Astrocyte (in vitro differentiated cells and primary cell): ENCODE results near the gene FBLN2. TPM values are rescaled to one million over a fixed set of nuclear protein-coding genes. Genes with fewer than 3 reads are reported as not detected.

Experiments
- DNase-seq: peaks from one replicate; pipeline ENCODE4 v3.0.0-alpha.2; 2010; ENCODE audit warnings: low read depth
- FAIRE-seq: peaks from 2 replicates; lab custom pipeline; 2011; peaks lifted over from hg19 to GRCh38; lab: Jason Lieb, UNC
- H2AFZ ChIP-seq: 2 replicates; pipeline ENCODE4 v1.6.0; 2012; ENCODE audit warnings: low read depth, low read length, inconsistent platforms
- H3K27ac ChIP-seq: 2 replicates; pipeline ENCODE4 v1.5.1; 2011; ENCODE audit warnings: low read depth, low read length, inconsistent platforms
- H3K27me3 ChIP-seq: 2 replicates; pipeline ENCODE4 v1.6.0; 2011; ENCODE audit warnings: low read length, inconsistent platforms; ENCODE audit not compliant: insufficient read depth
- H3K36me3 ChIP-seq: 2 replicates; pipeline ENCODE4 v1.5.1; 2011; ENCODE audit warnings: low read length, inconsistent platforms; ENCODE audit not compliant: insufficient read depth
- H3K4me1 ChIP-seq: 2 replicates; pipeline ENCODE4 v1.5.1; 2011; ENCODE audit warnings: low read length, inconsistent platforms; ENCODE audit not compliant: insufficient read depth
- H3K4me2 ChIP-seq: 2 replicates; pipeline ENCODE4 v1.6.0; 2012; ENCODE audit warnings: low read length, inconsistent platforms
- H3K4me3 ChIP-seq: 2 replicates; pipeline ENCODE4 v1.5.1; 2011; ENCODE audit warnings: low read depth, mild to moderate bottlenecking, low read length, inconsistent platforms; ENCODE audit not compliant: insufficient read depth
- H3K79me2 ChIP-seq: 2 replicates; pipeline ENCODE4 v1.6.0; 2012; ENCODE audit warnings: mild to moderate bottlenecking, low read length, inconsistent platforms; ENCODE audit not compliant: insufficient read depth
- H3K9ac ChIP-seq: 2 replicates; pipeline ENCODE4 v1.6.0; 2012; ENCODE audit warnings: mild to moderate bottlenecking, low read length, inconsistent platforms
- H3K9me3 ChIP-seq: 2 replicates; pipeline ENCODE4 v1.5.1; 2012; ENCODE audit warnings: low read depth, mild to moderate bottlenecking, low read length, inconsistent platforms; ENCODE audit not compliant: insufficient read depth
- H4K20me1 ChIP-seq: 2 replicates; pipeline ENCODE4 v1.6.0; 2012; ENCODE audit warnings: low read length, inconsistent platforms; ENCODE audit not compliant: insufficient read depth
- H3K27ac Mint-ChIP-seq: one replicate; pipeline ENCODE4 v1.8.0; 2021; ENCODE audit warnings: mild to moderate bottlenecking, mixed read lengths; ENCODE audit not compliant: unreplicated experiment
- H3K27me3 Mint-ChIP-seq: one replicate; pipeline ENCODE4 v1.8.0; 2021; ENCODE audit warnings: low read depth, mixed read lengths; ENCODE audit not compliant: unreplicated experiment
- H3K36me3 Mint-ChIP-seq: one replicate; pipeline ENCODE4 v1.8.0; 2021; ENCODE audit warnings: low read depth, mixed read lengths; ENCODE audit not compliant: unreplicated experiment
- H3K4me1 Mint-ChIP-seq: one replicate; pipeline ENCODE4 v1.8.0; 2021; ENCODE audit warnings: low read depth, mixed read lengths; ENCODE audit not compliant: unreplicated experiment
- H3K4me3 Mint-ChIP-seq: one replicate; pipeline ENCODE4 v1.8.0; 2021; ENCODE audit warnings: mild to moderate bottlenecking, moderate library complexity, mixed read lengths; ENCODE audit not compliant: unreplicated experiment
- H3K9me3 Mint-ChIP-seq: one replicate; pipeline ENCODE4 v1.8.0; 2021; ENCODE audit warnings: mild to moderate bottlenecking, mixed read lengths; ENCODE audit not compliant: unreplicated experiment
- CTCF ChIP-seq: IDR thresholded peaks from 2 replicates; pipeline ENCODE4 v1.5.1; 2011; ENCODE audit warnings: low read depth, mild to moderate bottlenecking, inconsistent platforms, low read length, moderate library complexity; ENCODE audit not compliant: insufficient read depth
- EZH2 ChIP-seq: IDR thresholded peaks from 2 replicates; pipeline ENCODE4 v1.6.1; 2012; ENCODE audit warnings: mild to moderate bottlenecking, low read length, inconsistent platforms; ENCODE audit not compliant: insufficient read depth
- total RNA-seq: library from RNA; stranded (reverse); gene quantifications from 2 replicates; pipeline ENCODE4 v1.2.1, GENCODE V29; 2021

The FBLN2 gene
- total RNA-seq, 1 donor from 2014 or later: 36.6 TPM

DNA sequence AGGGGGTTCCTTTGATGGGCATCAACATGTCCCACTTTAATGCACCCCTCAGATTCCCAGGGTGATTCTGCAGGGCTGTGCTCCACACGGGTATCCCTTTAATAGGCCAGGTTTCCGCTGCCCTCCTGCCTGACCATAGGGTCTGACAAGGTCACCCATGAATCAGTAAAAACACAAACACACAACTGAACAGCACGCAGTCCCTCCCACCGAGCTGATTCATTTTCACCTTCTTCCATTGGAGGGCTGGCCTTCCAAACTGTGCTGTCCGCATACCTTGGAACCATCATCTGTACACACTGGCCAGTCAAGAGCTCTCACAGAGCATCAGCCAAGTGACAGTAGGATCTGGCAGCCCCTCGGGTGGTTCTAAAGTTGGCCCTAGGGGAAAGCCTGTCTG, 93.7 kb downstream of the FBLN2 start:
- H3K4me1 Mint-ChIP-seq: peaks cover 9% of the 10 kb centered on the region
- TF ChIP-seq CTCF (no peak), EZH2 (no peak)
- no peaks in the 10 kb centered on the region for H3K36me3 Mint-ChIP-seq
- peaks cover 12% of the 10 kb centered on the region for H3K27me3 ChIP-seq
- H4K20me1 ChIP-seq: no peaks in the 10 kb centered on the region
- peaks cover 13% of the 10 kb centered on the region for H3K4me1 ChIP-seq
- H3K9ac ChIP-seq: no peak overlapping the region
- H3K36me3 ChIP-seq: no peaks in the 10 kb centered on the region
- H2AFZ ChIP-seq: no peak overlapping the region
- DNase-seq: no peak
- H3K4me3 Mint-ChIP-seq: no peak overlapping the region
- FAIRE-seq: no peak
- no peaks in the 10 kb centered on the region for H3K9me3 ChIP-seq
- H3K4me3 ChIP-seq: no peak overlapping the region
- no peak overlapping the region for H3K4me2 ChIP-seq
- no peaks in the 10 kb centered on the region for H3K9me3 Mint-ChIP-seq
- no peak overlapping the region for H3K27ac Mint-ChIP-seq
- H3K79me2 ChIP-seq: no peaks in the 10 kb centered on the region
- no peak overlapping the region for H3K27ac ChIP-seq
- H3K27me3 Mint-ChIP-seq: peaks cover 49% of the 10 kb centered on the region

DNA sequence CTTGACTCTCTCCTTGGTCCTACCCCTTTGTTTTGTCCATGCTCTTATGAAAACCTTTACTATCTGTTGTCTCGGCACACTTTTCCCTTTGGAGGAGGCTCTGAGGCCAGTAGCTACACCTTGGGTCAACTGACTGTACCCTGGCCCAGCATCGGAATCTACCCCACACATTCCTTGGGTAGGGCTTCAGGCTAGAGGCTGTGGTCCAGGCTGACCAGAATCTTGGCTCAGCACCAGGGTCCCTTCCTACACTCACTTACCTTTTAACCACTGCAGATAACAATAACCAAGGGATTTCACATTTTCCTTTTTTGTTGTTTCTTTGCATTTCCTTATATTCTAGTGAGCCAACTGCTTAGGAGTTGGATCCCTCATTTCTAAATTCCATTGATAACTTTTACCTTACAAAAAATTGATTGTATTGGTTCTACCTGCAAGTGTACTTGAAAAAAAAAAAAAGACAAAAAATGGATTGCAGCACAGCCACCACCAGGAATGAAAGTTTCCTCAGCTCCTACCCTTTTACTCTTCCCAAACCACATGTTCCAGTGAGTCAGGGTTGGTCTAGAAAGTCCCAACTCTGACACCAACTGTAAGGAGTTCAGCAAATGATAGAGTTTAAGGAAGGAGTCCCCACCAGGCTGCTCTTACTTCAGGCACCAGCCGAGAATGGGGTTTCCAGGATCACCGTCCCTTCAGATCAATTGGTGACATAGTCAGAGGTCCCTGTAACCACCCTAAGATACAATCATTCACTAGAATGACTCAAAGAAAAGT, 95.6 kb downstream of the FBLN2 start:
- Mint-ChIP-seq H3K4me1 (peaks cover 12% of the 10 kb centered on the region), H3K9me3 (no peaks in the 10 kb centered on the region), H3K27me3 (peaks cover 44% of the 10 kb centered on the region), H3K27ac (no peak overlapping the region), H3K4me3 (no peak overlapping the region), H3K36me3 (no peaks in the 10 kb centered on the region)
- peaks cover 23% of the 10 kb centered on the region for H3K4me1 ChIP-seq
- no peaks in the 10 kb centered on the region for H4K20me1 ChIP-seq
- no peaks in the 10 kb centered on the region for H3K36me3 ChIP-seq
- H3K9me3 ChIP-seq: no peaks in the 10 kb centered on the region
- H3K4me2 ChIP-seq: no peak overlapping the region
- H3K9ac ChIP-seq: no peak overlapping the region
- no peak for FAIRE-seq
- H3K27ac ChIP-seq: no peak overlapping the region
- peak; percentile 41 for DNase-seq
- no peak overlapping the region for H3K4me3 ChIP-seq
- TF ChIP-seq CTCF: no peak
- TF ChIP-seq EZH2: no peak
- H3K79me2 ChIP-seq: no peaks in the 10 kb centered on the region
- H3K27me3 ChIP-seq: peaks cover 10% of the 10 kb centered on the region
- H2AFZ ChIP-seq: no peak overlapping the region
